GM10266 (cell line): ENCODE measurements around the gene OR7C1.
"Not testable (repeated sequence)": the region's sequence is repeated elsewhere in the genome, so short reads cannot be mapped to it uniquely, and the experiment has no call there.

Experiments used
- DNase-seq: peaks from one replicate; pipeline ENCODE4 v3.0.0; 2012; ENCODE audit errors: extremely low spot score
- TF ChIP-seq, protein P1 (sequence below): IDR thresholded peaks from 2 replicates; pipeline ENCODE4 v1.5.1; 2012; ENCODE audit warnings: mild to moderate bottlenecking, low read depth; ENCODE audit not compliant: control insufficient read depth, insufficient read depth; ENCODE audit errors: missing control alignments

Gene OR7C1

DNA sequence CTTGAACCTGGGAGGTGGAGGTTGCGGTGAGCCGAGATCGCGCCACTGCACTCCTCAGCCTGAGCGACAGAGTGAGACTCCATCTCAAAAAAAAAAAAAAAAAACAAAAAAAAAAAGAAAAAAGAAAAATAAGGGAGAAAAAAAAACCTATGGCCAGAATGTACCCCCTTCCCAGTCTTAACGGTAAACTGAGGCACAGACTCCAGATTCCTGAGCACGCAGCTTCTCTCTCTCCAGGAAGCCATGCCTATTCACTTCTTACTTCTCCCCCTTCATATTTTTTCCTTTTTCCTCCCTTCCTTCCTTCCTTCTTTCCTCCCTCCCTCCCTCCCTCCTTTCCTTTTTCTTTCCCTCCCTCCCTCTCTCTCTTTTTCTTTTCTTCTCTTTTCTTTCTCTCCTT, 62.0 kb downstream of the OR7C1 start:
- DNase-seq: no peak
- TF ChIP-seq, protein P1, sequence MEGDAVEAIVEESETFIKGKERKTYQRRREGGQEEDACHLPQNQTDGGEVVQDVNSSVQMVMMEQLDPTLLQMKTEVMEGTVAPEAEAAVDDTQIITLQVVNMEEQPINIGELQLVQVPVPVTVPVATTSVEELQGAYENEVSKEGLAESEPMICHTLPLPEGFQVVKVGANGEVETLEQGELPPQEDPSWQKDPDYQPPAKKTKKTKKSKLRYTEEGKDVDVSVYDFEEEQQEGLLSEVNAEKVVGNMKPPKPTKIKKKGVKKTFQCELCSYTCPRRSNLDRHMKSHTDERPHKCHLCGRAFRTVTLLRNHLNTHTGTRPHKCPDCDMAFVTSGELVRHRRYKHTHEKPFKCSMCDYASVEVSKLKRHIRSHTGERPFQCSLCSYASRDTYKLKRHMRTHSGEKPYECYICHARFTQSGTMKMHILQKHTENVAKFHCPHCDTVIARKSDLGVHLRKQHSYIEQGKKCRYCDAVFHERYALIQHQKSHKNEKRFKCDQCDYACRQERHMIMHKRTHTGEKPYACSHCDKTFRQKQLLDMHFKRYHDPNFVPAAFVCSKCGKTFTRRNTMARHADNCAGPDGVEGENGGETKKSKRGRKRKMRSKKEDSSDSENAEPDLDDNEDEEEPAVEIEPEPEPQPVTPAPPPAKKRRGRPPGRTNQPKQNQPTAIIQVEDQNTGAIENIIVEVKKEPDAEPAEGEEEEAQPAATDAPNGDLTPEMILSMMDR: no peak

DNA sequence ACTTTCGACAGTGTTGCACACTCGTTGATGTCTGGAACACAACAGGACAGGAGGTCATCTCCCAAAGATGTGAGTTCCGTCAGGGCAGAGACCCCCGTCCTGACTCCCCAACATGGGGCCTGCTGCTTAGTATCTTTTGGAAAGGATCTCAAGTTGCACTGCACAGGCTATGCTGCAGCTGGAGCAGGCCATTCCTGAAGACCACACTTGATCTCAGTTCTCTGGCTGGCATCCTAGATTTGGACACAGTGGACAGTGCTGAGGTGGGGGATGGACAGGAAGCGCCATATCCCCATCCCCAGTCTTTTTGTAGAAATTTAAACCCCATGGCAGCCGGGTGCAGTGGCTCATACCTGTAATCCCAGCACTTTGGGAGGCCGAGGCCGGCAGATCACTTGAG, 62.5 kb downstream of the OR7C1 start:
- no peak for DNase-seq

DNA sequence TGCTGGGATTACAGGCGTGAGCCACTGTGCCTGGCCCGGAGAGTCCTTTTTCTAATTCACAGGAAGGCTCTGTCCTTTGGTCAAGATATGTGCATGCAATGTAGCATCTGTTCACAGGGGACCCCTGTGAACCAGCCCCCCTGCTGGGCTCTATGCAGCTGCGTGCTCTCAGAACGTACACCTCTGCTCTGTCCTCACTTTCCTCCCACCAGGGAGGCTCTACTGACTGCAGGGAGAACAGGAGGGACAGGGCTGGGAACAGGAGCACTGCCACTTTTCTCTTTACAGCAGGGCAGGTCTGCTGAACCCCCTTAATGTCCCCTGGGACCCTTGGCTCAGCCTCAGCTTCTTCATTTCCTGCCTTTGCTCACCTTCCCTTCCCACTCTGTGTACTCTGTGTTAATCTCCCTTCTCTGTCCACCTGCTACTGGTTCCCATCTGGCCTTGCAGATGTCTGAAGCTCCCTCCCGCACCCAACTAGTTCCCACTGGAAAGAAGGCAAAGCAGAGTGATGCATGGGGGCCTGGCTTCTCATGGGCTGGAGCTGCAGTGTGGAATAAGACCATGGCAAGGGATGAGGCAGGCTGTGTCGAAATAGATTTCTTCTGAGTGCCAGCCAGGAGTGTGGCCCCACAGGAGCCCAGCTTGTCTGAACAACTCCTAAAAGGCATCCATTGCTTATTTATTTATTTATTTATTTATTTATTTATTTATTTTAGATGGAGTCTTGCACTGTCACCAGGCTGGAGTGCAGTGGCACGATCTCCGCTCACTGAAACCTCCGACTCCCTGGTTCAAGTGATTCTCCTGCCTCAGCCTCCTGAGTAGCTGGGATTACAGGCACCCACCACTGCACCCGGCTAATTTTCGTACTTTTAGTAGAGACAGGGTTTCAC, 63.8 kb downstream of the OR7C1 start:
- no peak for DNase-seq
- TF ChIP-seq, protein P1: no peak

More for the DNA sequence above, 62.5 kb downstream of the OR7C1 start:
- TF ChIP-seq, protein P1: no peak

DNA sequence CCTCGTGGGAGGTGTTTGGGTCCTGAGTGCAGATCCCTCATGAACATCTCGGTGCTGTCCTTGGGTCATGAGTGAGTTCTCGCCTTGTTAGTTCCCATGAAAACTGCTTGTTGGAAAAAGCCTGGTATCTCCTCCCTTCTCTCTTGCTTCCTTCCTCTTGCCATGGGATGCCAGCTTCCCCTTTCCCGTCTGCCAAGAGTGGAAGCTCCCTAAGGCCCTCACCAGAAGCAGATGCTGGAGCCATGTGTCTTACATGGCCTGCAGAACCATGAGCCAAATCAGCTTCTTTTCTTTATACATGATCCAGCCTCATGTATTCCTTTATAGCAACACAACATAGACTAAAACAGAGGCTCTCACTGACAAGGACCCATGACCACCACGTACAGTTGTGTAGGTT, 64.8 kb downstream of the OR7C1 start:
- TF ChIP-seq, protein P1: no peak
- DNase-seq: no peak

GRCh38 chr19:14769201-14769600, 65.8 kb downstream of the OR7C1 start:
- TF ChIP-seq, protein P1: no peak
- DNase-seq: no peak

DNA sequence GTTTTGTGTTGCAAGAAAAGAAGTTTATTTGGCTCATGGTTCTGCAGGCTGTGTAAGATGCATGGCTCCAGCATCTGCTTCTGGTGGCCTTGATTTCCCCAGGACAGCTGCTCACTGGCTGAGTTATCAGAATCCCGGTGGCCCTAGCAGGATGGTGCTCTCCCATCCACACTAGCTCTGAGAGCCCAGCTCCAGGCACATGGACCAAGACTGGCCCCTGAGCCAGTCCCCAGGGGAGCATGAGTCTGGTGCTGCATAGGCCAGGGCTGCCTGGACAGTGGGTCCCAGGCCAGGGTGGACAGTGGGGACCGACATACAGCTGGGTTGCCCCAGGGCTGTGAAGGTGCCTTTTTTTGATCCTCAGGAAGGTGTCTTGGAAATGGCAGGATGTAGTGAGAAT, 67.0 kb downstream of the OR7C1 start:
- TF ChIP-seq, protein P1: no peak
- DNase-seq: no peak

- TF ChIP-seq, protein P1: no peak
These were observed 67.5 kb downstream of the OR7C1 start for GRCh38 chr19:14767466-14767971.

DNA sequence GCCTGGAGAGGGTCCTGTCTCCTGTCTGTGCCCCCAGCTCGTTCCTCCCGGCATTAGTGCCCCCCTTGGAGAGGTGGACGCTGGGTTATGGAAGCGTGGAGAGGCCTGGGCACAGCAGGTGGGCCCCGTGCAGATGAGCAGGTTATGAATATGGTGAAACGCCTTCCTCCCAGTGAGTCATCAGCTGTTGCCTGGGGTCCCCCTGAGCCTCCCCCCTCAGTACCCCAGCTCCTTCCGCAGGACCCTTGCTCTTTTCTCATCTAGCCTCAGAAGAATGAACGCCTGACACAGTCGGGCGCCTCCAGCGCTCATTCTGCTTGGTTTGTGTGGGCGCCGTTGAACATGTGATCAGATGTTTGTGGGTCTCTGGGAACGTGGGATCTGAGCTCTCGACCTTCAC, 69.1 kb downstream of the OR7C1 start:
- not testable (repeated sequence) for DNase-seq

More at GRCh38 chr19:14767466-14767971, 67.5 kb downstream of the OR7C1 start:
- no peak for DNase-seq

- DNase-seq: not testable (repeated sequence)
These were observed 69.6 kb downstream of the OR7C1 start for GRCh38 chr19:14765403-14765802.
